NCI-H460 (cell line): ENCODE results near the gene MRPL53. TPM values are rescaled to one million over a fixed set of nuclear protein-coding genes. Genes with fewer than 3 reads are reported as not detected.

Experiments used
- DNase-seq: peaks from one replicate; pipeline ENCODE4 v3.0.0-alpha.2; 2016; ENCODE audit warnings: low read depth; ENCODE audit errors: extremely low read depth
- polyA plus RNA-seq: library from polyadenylated mRNA; depleted of rRNA; stranded (reverse); fragments of >200 nt; gene quantifications from 2 replicates; pipeline ENCODE4 v1.2.3, GENCODE V29; 2014; cell fraction: nucleus; rRNA removed
- total RNA-seq: library from RNA; depleted of rRNA; stranded (reverse); fragments of >200 nt; shearing (Covaris generic); gene quantifications from 2 replicates; pipeline ENCODE4 v1.2.3, GENCODE V29; 2014; rRNA removed

The MRPL53 gene
- 55.3 and 57.8 TPM in 2 replicates for total RNA-seq
- polyA plus RNA-seq = 21.1 and 202 TPM in 2 replicates

- DNase-seq = peak; percentile 91
These were observed at the start of gene MRPL53 for GRCh38 chr2:74472086-74472944. Gene MRPL53 (minus strand): TSS chr2:74472680. CDS start chr2:74472660, 20 bp downstream.

- no peak for DNase-seq
These were observed 44.2 kb upstream of the MRPL53 start for GRCh38 chr2:74516650-74517049.

- no peak for DNase-seq
These were observed 43.6 kb upstream of the MRPL53 start for GRCh38 chr2:74515981-74516633.

- DNase-seq = no peak
These were observed 42.9 kb upstream of the MRPL53 start for GRCh38 chr2:74515271-74515980.

- no peak for DNase-seq
These were observed 42.1 kb upstream of the MRPL53 start, which contains the start of gene TLX2 for GRCh38 chr2:74514368-74515270. Gene TLX2 (plus strand): TSS chr2:74514450. CDS start chr2:74514807, 357 bp downstream.

GRCh38 chr2:74513605-74514367 is 41.3 kb upstream of the MRPL53 start:
- no peak for DNase-seq

GRCh38 chr2:74512744-74513604 is 40.5 kb upstream of the MRPL53 start:
- DNase-seq = no peak

- DNase-seq = no peak
These were observed 38.9 kb upstream of the MRPL53 start for GRCh38 chr2:74511104-74511989.

GRCh38 chr2:74510272-74510671 is 37.8 kb upstream of the MRPL53 start:
- no peak for DNase-seq

- DNase-seq = no peak
These were observed 35.5 kb upstream of the MRPL53 start for GRCh38 chr2:74507926-74508520.

- peak; percentile 98 for DNase-seq
These were observed 34.9 kb upstream of the MRPL53 start, which contains the start of gene PCGF1 for GRCh38 chr2:74507145-74507925. Gene PCGF1 (minus strand): TSS chr2:74507695. CDS start chr2:74507668, 27 bp downstream.

GRCh38 chr2:74505448-74506246 is 33.2 kb upstream of the MRPL53 start:
- no peak for DNase-seq

GRCh38 chr2:74504591-74504990 is 32.1 kb upstream of the MRPL53 start:
- no peak for DNase-seq

- DNase-seq = no peak
These were observed 31.3 kb upstream of the MRPL53 start for GRCh38 chr2:74503506-74504475.
